HG02943 (cell line): ENCODE measurements around the gene ZNF888.
"Not testable (repeated sequence)": the region's sequence is repeated elsewhere in the genome, so short reads cannot be mapped to it uniquely, and the experiment has no call there.

ENCODE experiments used
- ATAC-seq: cut with Tn5 transposase; IDR thresholded peaks from one replicate; pipeline ENCODE4 v1.9.1; 2021; ENCODE audit warnings: mild to moderate bottlenecking, low read depth, moderate library complexity; ENCODE audit not compliant: unreplicated experiment

The ZNF888 gene

GRCh38 chr19:52922841-52923777 lies at the start of gene ZNF888:
Gene ZNF888 (minus strand): TSS chr19:52923428. CDS start chr19:52917873, 5,555 bp downstream.
- peak; percentile 93 for ATAC-seq

GRCh38 chr19:52967772-52968171 lies 44.5 kb upstream of the ZNF888 start:
- no peak for ATAC-seq

- ATAC-seq = peak; percentile 15
Observed at GRCh38 chr19:52963247-52963618, 40.0 kb upstream of the ZNF888 start.

GRCh38 chr19:52962394-52963246 lies 39.4 kb upstream of the ZNF888 start, which contains the start of gene ZNF816:
Gene ZNF816 (minus strand): TSS chr19:52962881. CDS start chr19:52956089, 6,792 bp downstream.
- peak; percentile 98 for ATAC-seq

- ATAC-seq = no peak
Observed at GRCh38 chr19:52961981-52962380, 38.8 kb upstream of the ZNF888 start.

GRCh38 chr19:52959613-52960295 lies 36.5 kb upstream of the ZNF888 start:
- no peak for ATAC-seq

- ATAC-seq = no peak
Observed at GRCh38 chr19:52957591-52957990, 34.4 kb upstream of the ZNF888 start.

- ATAC-seq = no peak
Observed at GRCh38 chr19:52956917-52957316, 33.7 kb upstream of the ZNF888 start.

- ATAC-seq = no peak
Observed at GRCh38 chr19:52949422-52949821, 26.2 kb upstream of the ZNF888 start.

- no peak for ATAC-seq
Observed at GRCh38 chr19:52948025-52948770, 25.0 kb upstream of the ZNF888 start.

GRCh38 chr19:52946322-52947310 lies 23.4 kb upstream of the ZNF888 start:
- ATAC-seq = no peak

GRCh38 chr19:52945652-52946321 lies 22.6 kb upstream of the ZNF888 start:
- no peak for ATAC-seq

- not testable (repeated sequence) for ATAC-seq
Observed at GRCh38 chr19:52944703-52945493, 21.7 kb upstream of the ZNF888 start.

- no peak for ATAC-seq
Observed at GRCh38 chr19:52943884-52944643, 20.8 kb upstream of the ZNF888 start.

- ATAC-seq = no peak
Observed at GRCh38 chr19:52943134-52943883, 20.1 kb upstream of the ZNF888 start.
